ENCODE data around the gene PNPLA2. TPM values are rescaled to one million over a fixed set of nuclear protein-coding genes. Genes with fewer than 3 reads are reported as not detected.

Gene PNPLA2
- total and polyA plus RNA-seq, 5 donors from 2014 or later = 23.9 to 195 (median 24.9) TPM

DNA sequence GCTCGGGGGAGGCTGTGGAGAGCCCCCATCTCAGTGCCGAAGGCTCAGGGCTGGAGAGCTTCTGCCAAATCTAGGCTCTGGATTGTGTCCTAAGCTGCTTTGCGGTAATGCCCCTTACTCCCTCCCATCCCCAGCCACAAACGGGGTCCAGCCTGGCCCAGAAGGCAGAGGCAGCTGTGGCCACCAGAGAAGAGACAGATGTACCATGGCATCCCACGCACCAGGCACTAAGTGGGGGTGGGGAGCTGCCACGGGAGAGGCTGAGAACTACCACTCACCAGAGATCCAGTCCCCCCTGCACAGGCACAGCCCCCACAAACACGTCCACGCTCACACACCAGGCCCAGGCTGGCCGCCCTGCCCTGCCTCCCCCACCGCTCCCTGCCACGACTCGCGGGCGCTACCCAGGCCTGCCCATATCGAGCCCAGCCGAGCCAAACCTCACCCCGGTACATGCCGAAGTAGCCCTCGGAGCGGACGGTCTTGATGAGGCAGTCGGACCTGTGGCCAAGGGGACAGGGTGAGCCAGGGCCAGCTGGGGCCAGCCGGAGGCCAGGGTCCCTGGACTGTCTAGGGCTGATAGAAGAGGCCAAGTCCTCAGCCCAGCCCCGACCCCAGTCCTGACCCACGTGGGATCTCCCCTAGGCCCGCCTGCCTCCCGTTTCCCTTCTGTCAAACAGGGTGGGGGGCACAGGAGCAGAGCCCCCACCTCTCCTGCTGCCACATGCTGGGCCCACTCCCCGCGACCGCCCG, 24.5 kb upstream of the PNPLA2 start:
- peaks cover 0 to 19% (median 3%) of the 10 kb centered on the region in 4 donors for H3K4me1 Mint-ChIP-seq
- Histone ChIP-seq H3K9me3 (ENCODE audit: control insufficient read depth in 2 of 2, low read length in 2 of 2) (no peaks in the 10 kb centered on the region), H3K4me3 (ENCODE audit: low read depth, low read length) (no peak overlapping the region), H3K36me3 (ENCODE audit: control insufficient read depth, insufficient read depth, low read length) (peaks cover 8% of the 10 kb centered on the region), H3K27me3 (ENCODE audit: control insufficient read depth, insufficient read depth, low read length) (no peaks in the 10 kb centered on the region), H3K27ac (ENCODE audit: insufficient read depth, low read length, poor library complexity, severe bottlenecking) (no peak overlapping the region), H3K4me1 (ENCODE audit: control insufficient read depth, insufficient read depth, low read length, poor library complexity, severe bottlenecking) (peaks cover 44% of the 10 kb centered on the region)
- no peak for ATAC-seq (ENCODE audit: low read depth in 2 of 2)
- H3K36me3 Mint-ChIP-seq = no peaks in the 10 kb centered on the region
- no peak overlapping the region for H3K27ac Mint-ChIP-seq
- DNase-seq = no peak
- H3K9me3 Mint-ChIP-seq = no peaks in the 10 kb centered on the region
- H3K4me3 Mint-ChIP-seq = peak overlapping the region; percentile 50 to 87 (median 57)
- no peaks in the 10 kb centered on the region for H3K27me3 Mint-ChIP-seq

DNA sequence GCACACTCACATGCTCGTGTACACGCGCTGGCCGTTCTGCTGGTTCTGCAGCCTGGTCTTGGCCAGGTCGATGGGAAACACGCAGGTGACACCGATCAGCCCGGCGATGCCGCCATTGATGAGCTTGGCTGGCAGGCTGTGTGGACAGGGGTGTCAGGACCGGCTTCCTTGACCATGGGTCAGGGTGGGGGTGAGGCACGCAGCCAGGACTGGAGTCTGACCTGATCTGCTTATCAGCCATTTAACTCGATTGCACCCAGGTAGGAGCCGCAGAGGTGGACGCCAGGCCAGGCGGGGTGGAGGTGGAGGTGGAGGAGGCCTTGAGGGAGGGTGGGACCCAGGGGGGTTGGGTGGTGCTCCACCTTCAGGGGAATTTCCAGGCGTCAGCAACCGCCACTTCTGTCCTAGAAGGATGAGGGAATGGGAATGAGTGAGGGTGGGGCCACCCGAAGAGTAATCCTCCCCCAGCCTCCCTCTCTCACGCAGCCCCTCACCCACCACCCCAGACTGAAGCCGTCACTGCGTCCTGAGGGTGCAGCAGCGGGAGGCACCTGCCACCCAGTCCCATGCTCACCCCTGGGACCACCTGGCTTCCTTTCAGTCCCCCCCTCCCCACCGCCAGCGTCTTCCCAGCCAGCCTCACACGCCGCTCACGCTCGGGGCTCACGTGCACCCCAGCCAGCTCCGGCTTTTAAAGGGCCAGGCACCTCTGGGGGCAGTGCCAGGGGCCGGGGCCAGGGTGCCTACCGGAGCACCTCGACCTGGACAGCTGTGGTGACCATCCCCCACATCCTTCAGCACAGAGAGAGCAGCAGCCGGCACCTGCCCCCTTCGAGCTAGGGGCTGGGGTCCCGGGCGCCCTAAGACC, 23.7 kb upstream of the PNPLA2 start:
- Mint-ChIP-seq H3K27me3 (no peaks in the 10 kb centered on the region), H3K4me1 (peaks cover 0 to 17% (median 3%) of the 10 kb centered on the region in 4 donors), H3K9me3 (no peaks in the 10 kb centered on the region), H3K27ac (no peak overlapping the region), H3K36me3 (no peaks in the 10 kb centered on the region), H3K4me3 (peak overlapping the region; percentile 32 to 90 (median 69))
- Histone ChIP-seq H3K4me3 (ENCODE audit: low read depth, low read length) (no peak overlapping the region), H3K27ac (ENCODE audit: insufficient read depth, low read length, poor library complexity, severe bottlenecking) (peak overlapping the region; percentile 92), H3K27me3 (ENCODE audit: control insufficient read depth, insufficient read depth, low read length) (no peaks in the 10 kb centered on the region), H3K36me3 (ENCODE audit: control insufficient read depth, insufficient read depth, low read length) (peaks cover 8% of the 10 kb centered on the region), H3K4me1 (ENCODE audit: control insufficient read depth, insufficient read depth, low read length, poor library complexity, severe bottlenecking) (peaks cover 38% of the 10 kb centered on the region), H3K9me3 (ENCODE audit: control insufficient read depth in 2 of 2, low read length in 2 of 2) (no peaks in the 10 kb centered on the region)
- ATAC-seq (ENCODE audit: low read depth in 2 of 2) (no peak), DNase-seq (no peak)

GRCh38 chr11:795634-796564, 22.8 kb upstream of the PNPLA2 start:
- Histone ChIP-seq H3K27me3 (ENCODE audit: control insufficient read depth, insufficient read depth, low read length) (no peaks in the 10 kb centered on the region), H3K36me3 (ENCODE audit: control insufficient read depth, insufficient read depth, low read length) (peaks cover 8% of the 10 kb centered on the region), H3K4me1 (ENCODE audit: control insufficient read depth, insufficient read depth, low read length, poor library complexity, severe bottlenecking) (peaks cover 38% of the 10 kb centered on the region), H3K9me3 (ENCODE audit: control insufficient read depth in 2 of 2, low read length in 2 of 2) (no peaks in the 10 kb centered on the region), H3K4me3 (ENCODE audit: low read depth, low read length) (peak overlapping the region; percentile 70), H3K27ac (ENCODE audit: insufficient read depth, low read length, poor library complexity, severe bottlenecking) (peak overlapping the region; percentile 92)
- H3K27me3 Mint-ChIP-seq = no peaks in the 10 kb centered on the region
- peak overlapping the region; percentile 74 to 91 (median 87) for H3K27ac Mint-ChIP-seq
- no peaks in the 10 kb centered on the region for H3K9me3 Mint-ChIP-seq
- peak overlapping the region; percentile 90 to 99 (median 96) for H3K4me3 Mint-ChIP-seq
- ATAC-seq (ENCODE audit: low read depth in 2 of 2) (peak; percentile 57), DNase-seq (peak; percentile 73 to 91 (median 75))
- H3K4me1 Mint-ChIP-seq = peaks cover 0 to 17% (median 3%) of the 10 kb centered on the region in 4 donors
- H3K36me3 Mint-ChIP-seq = no peaks in the 10 kb centered on the region

DNA sequence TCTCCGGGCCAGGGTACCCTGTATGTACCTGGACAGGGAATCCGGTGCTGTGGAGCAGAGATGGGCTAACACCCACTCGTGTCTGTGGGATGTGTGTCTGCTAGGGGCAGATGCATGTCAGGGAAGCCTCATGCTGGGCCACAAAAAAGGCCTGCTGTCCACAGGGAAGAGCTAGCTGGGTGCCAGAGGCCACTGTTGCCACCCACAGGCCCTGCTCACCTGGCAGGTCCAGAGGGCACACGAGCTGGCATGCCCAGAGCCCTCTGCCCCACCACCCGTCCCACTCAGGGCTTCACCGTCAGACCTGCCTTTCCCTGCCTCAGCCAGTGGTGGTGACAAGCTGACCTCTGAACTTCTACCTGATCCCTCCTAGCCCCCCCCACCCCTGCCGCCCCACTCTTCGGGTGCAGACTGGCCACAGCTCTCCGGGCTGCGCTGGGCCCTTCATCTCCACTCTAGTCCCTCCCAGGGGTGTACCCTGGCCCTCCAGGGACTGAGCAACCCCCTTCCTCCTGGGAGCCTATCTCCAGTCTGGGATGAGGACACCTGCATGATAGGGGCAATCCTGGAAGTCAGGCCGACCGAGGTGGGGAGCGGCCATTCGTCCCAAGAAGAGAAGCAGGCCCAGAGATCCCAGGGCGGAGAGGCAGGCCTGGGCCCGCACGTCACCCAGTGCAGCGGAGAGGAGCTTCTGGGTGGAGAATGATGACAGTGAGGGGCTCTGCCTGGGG, 22.0 kb upstream of the PNPLA2 start:
- Histone ChIP-seq H3K4me1 (ENCODE audit: control insufficient read depth, insufficient read depth, low read length, poor library complexity, severe bottlenecking) (peaks cover 38% of the 10 kb centered on the region), H3K27me3 (ENCODE audit: control insufficient read depth, insufficient read depth, low read length) (no peaks in the 10 kb centered on the region), H3K9me3 (ENCODE audit: control insufficient read depth in 2 of 2, low read length in 2 of 2) (no peaks in the 10 kb centered on the region), H3K4me3 (ENCODE audit: low read depth, low read length) (peak overlapping the region; percentile 70), H3K27ac (ENCODE audit: insufficient read depth, low read length, poor library complexity, severe bottlenecking) (peak overlapping the region; percentile 92), H3K36me3 (ENCODE audit: control insufficient read depth, insufficient read depth, low read length) (peaks cover 8% of the 10 kb centered on the region)
- Mint-ChIP-seq H3K4me3 (peak overlapping the region; percentile 90 to 99 (median 96)), H3K4me1 (peaks cover 0 to 17% (median 3%) of the 10 kb centered on the region in 4 donors), H3K27me3 (no peaks in the 10 kb centered on the region), H3K36me3 (no peaks in the 10 kb centered on the region), H3K9me3 (no peaks in the 10 kb centered on the region), H3K27ac (peak overlapping the region; percentile 80 to 91 (median 87))
- DNase-seq = no peak
- no peak for ATAC-seq (ENCODE audit: low read depth in 2 of 2)

DNA sequence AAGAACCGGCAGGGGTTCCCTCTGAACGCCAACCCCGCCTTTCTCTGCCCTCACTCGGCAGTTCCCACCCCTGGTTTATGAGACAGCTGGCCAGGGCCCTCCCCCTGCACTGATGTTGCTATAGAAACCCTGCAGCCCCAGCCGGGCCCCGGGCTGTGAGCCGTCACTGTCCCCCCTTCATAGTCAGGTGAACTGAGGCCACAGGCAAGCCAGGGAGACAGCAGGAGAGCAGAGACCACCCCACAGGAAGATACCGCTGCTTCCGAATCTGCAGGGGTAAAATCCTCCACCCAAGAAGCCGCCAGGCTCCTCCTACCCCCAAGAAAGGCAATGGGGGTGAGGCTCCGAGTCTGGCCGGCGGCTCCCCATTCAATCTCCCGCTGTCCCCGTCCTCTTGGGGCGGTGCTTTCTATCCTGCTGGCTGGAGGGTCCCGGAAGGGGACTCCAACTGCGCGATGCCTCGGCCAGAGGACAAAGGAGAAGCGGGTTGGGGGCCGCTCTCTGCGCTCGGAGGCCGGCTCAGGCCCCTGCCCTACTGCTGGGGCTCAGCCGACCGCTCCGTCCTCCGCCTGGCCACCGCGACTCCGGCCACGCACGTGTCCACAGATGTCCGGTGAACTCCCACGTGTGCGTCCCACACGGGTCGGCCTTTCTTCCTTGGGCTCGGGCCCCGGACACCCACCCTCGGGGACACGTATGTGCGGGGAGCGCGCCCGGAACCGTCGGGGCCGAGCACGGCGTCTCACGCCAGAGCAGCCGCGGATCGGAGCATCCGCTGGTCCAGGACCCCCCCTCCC, 21.2 kb upstream of the PNPLA2 start:
- Histone ChIP-seq H3K27me3 (ENCODE audit: control insufficient read depth, insufficient read depth, low read length) (no peaks in the 10 kb centered on the region), H3K27ac (ENCODE audit: insufficient read depth, low read length, poor library complexity, severe bottlenecking) (peak overlapping the region; percentile 92), H3K9me3 (ENCODE audit: control insufficient read depth in 2 of 2, low read length in 2 of 2) (no peaks in the 10 kb centered on the region), H3K36me3 (ENCODE audit: control insufficient read depth, insufficient read depth, low read length) (peaks cover 8% of the 10 kb centered on the region), H3K4me1 (ENCODE audit: control insufficient read depth, insufficient read depth, low read length, poor library complexity, severe bottlenecking) (peaks cover 38% of the 10 kb centered on the region), H3K4me3 (ENCODE audit: low read depth, low read length) (peak overlapping the region; percentile 55)
- Mint-ChIP-seq H3K9me3 (no peaks in the 10 kb centered on the region), H3K4me3 (peak overlapping the region; percentile 90 to 99 (median 96)), H3K27me3 (no peaks in the 10 kb centered on the region), H3K4me1 (peaks cover 0 to 17% (median 3%) of the 10 kb centered on the region in 4 donors), H3K36me3 (no peaks in the 10 kb centered on the region), H3K27ac (peak overlapping the region; percentile 80 to 91 (median 87))
- peak; percentile 46 to 52 for ATAC-seq (ENCODE audit: low read depth in 2 of 2)
- peak; percentile 69 to 84 (median 75) for DNase-seq

DNA sequence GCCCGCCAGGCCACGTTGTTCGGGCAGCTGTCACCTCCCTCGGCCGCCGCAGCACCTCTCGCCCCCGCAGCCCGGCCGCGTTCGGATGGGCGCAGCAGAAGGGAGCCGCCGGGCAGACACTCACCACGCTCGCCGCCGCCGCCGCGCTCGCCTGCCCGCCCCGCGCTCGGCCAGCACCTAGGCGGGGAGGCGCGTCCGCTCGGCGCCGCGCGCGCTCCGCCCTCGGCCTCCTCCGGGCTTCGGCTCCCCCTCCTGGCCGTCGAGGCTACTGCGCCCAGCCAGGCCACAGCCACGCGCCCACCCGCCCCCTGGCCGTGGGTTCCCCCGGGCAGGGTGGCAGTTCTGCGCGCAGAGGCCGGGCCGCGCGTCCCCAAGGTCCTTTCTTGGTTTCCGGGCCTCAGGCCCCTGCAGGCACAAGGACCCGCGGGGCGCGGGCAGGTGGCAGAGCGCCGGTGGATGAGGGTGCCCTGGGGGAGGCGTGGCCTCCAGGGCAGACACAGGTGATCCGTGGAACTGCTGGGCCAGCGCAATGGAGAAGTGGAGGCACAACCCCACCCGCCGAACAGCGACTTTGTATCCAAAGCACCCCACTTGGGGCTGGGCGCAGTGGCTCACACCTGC, 20.5 kb upstream of the PNPLA2 start, which contains the start of gene SLC25A22:
Gene SLC25A22 (minus strand): TSS at position 189 of the 621 bp plus-strand sequence. CDS start 3,275 bp downstream, outside the sequence.
- H3K36me3 ChIP-seq (ENCODE audit: control insufficient read depth, insufficient read depth, low read length) = peaks cover 8% of the 10 kb centered on the region
- Mint-ChIP-seq H3K27me3 (no peaks in the 10 kb centered on the region), H3K4me1 (peaks cover 0 to 19% (median 3%) of the 10 kb centered on the region in 4 donors), H3K36me3 (no peaks in the 10 kb centered on the region), H3K27ac (peak within 1 kb of the TSS; percentile 80 to 91 (median 87)), H3K9me3 (no peaks in the 10 kb centered on the region), H3K4me3 (peak within 1 kb of the TSS; percentile 90 to 99 (median 96))
- peak within 1 kb of the TSS; percentile 92 for H3K27ac ChIP-seq (ENCODE audit: insufficient read depth, low read length, poor library complexity, severe bottlenecking)
- peak within 1 kb of the TSS; percentile 55 for H3K4me3 ChIP-seq (ENCODE audit: low read depth, low read length)
- H3K27me3 ChIP-seq (ENCODE audit: control insufficient read depth, insufficient read depth, low read length) = no peaks in the 10 kb centered on the region
- no peaks in the 10 kb centered on the region for H3K9me3 ChIP-seq (ENCODE audit: control insufficient read depth in 2 of 2, low read length in 2 of 2)
- peaks cover 41% of the 10 kb centered on the region for H3K4me1 ChIP-seq (ENCODE audit: control insufficient read depth, insufficient read depth, low read length, poor library complexity, severe bottlenecking)
- DNase-seq = peak; percentile 76 to 86 (median 86)
- ATAC-seq (ENCODE audit: low read depth in 2 of 2) = peak; percentile 72 to 77
